Ascending aorta (tissue), 2 donors: ENCODE results near the gene GRK2. TPM values are rescaled to one million over a fixed set of nuclear protein-coding genes. Genes with fewer than 3 reads are reported as not detected.
"Not testable (repeated sequence)": the region's sequence is repeated elsewhere in the genome, so short reads cannot be mapped to it uniquely, and the experiment has no call there.

ENCODE experiments used
- DNase-seq, 2 donors: peaks; one replicate each; pipeline ENCODE4 v3.0.0-alpha.2; 2019; ENCODE audit warnings: low spot score in 2 of 2
- H3K27ac ChIP-seq, 2 donors: fragments of 200-600 bp; sonication (generic); one replicate each; pipeline ENCODE4 v1.5.1; 2016 to 2017; ENCODE audit warnings: mild to moderate bottlenecking in 1 of 2
- H3K27me3 ChIP-seq: fragments of 200-600 bp; sonication (generic); one replicate; pipeline ENCODE4 v1.5.1; 2017
- H3K36me3 ChIP-seq, 2 donors: fragments of 200-600 bp; sonication (generic); one replicate each; pipeline ENCODE4 v1.5.1; 2016
- H3K4me1 ChIP-seq, 2 donors: fragments of 200-600 bp; sonication (generic); one replicate each; pipeline ENCODE4 v1.5.1; 2016 to 2017; ENCODE audit warnings: mild to moderate bottlenecking in 1 of 2
- H3K4me3 ChIP-seq, 2 donors: fragments of 200-600 bp; sonication (generic); one replicate each; pipeline ENCODE4 v1.5.1; 2016 to 2017; ENCODE audit warnings: mild to moderate bottlenecking in 1 of 2
- H3K9me3 ChIP-seq, 2 donors: fragments of 200-600 bp; sonication (generic); one replicate each; pipeline ENCODE4 v1.5.1; 2016
- CTCF ChIP-seq, 3 experiments: fragments of 200-600 bp in 2 of 3; fragments of 450-650 bp in 1 of 3; sonication (generic) in 2 of 3; IDR thresholded peaks; one replicate each; pipeline ENCODE4 v1.5.1; 2016 to 2019; ENCODE audit warnings: antibody characterized with exemption in 3 of 3, mild to moderate bottlenecking in 1 of 3, moderate library complexity in 1 of 3
- intact Hi-C: fragments of 100-400 bp; cut with DNase I; formaldehyde crosslinking; loops from one replicate; pipeline ENCODE4 v1.15.1; 2023
- total RNA-seq: library from RNA; depleted of rRNA; stranded (reverse); fragments of >200 nt; gene quantifications from one replicate; pipeline ENCODE4 v1.1.0, GENCODE V29; 2016

The GRK2 gene
- total RNA-seq, 1 donor from 2014 or later: 65.3 TPM

GRCh38 chr11:67314218-67314617, 47.9 kb downstream of the GRK2 start:
- Histone ChIP-seq H3K4me1 (peaks cover 0 to 12% of the 10 kb centered on the region in 2 donors), H3K27me3 (no peaks in the 10 kb centered on the region), H3K36me3 (peaks cover 12 to 25% of the 10 kb centered on the region in 2 donors), H3K27ac (no peak overlapping the region), H3K9me3 (no peaks in the 10 kb centered on the region), H3K4me3 (no peak overlapping the region)
- intact Hi-C loops: no loop called here
- peak in 1 of 2 donors; percentile 46 for DNase-seq
- no peak for TF ChIP-seq CTCF (IDR thresholded peaks at IDR 0.05)

- intact Hi-C loops: no loop called here
- no peak overlapping the region for H3K4me3 ChIP-seq
- H3K4me1 ChIP-seq: peaks cover 0 to 12% of the 10 kb centered on the region in 2 donors
- TF ChIP-seq CTCF (IDR thresholded peaks at IDR 0.05): no peak
- peaks cover 0 to 15% of the 10 kb centered on the region in 2 donors for H3K36me3 ChIP-seq
- H3K27ac ChIP-seq: no peak overlapping the region
- H3K9me3 ChIP-seq: no peaks in the 10 kb centered on the region
- peak in 1 of 2 donors; percentile 25 for DNase-seq
- H3K27me3 ChIP-seq: no peaks in the 10 kb centered on the region
These were observed 49.1 kb downstream of the GRK2 start for GRCh38 chr11:67315325-67315909.

GRCh38 chr11:67316882-67317204, 50.6 kb downstream of the GRK2 start:
- H3K36me3 ChIP-seq: peaks cover 0 to under 1% of the 10 kb centered on the region in 2 donors
- peak overlapping the region; percentile 66 to 83 for H3K4me3 ChIP-seq
- intact Hi-C loops: loop anchor here (1.0 kb wide), 4 partner anchors 28 to 234 kb away; partner anchors contain the start of genes ANKRD13D and GRK2
- H3K27ac ChIP-seq: peak overlapping the region; percentile 80 to 86
- DNase-seq: no peak
- no peaks in the 10 kb centered on the region for H3K27me3 ChIP-seq
- no peaks in the 10 kb centered on the region for H3K9me3 ChIP-seq
- peaks cover 0 to 12% of the 10 kb centered on the region in 2 donors for H3K4me1 ChIP-seq
- TF ChIP-seq CTCF (IDR thresholded peaks at IDR 0.05): no peak

GRCh38 chr11:67317205-67317887, 51.1 kb downstream of the GRK2 start:
- Histone ChIP-seq H3K36me3 (no peaks in the 10 kb centered on the region), H3K4me3 (peak overlapping the region; percentile 66 to 83), H3K27ac (peak overlapping the region; percentile 80 to 86), H3K27me3 (no peaks in the 10 kb centered on the region), H3K9me3 (no peaks in the 10 kb centered on the region), H3K4me1 (peaks cover 0 to 12% of the 10 kb centered on the region in 2 donors)
- peak; percentile 83 to 98 for DNase-seq
- peak; percentile 94 to 100 (median 97) for TF ChIP-seq CTCF (IDR thresholded peaks at IDR 0.05)
- intact Hi-C loops: loop anchor here (1.0 kb wide), 4 partner anchors 28 to 234 kb away; partner anchors contain the start of genes ANKRD13D and GRK2

- peak overlapping the region in 1 of 2 donors; percentile 80 for H3K27ac ChIP-seq
- no peaks in the 10 kb centered on the region for H3K36me3 ChIP-seq
- peak overlapping the region; percentile 66 to 83 for H3K4me3 ChIP-seq
- TF ChIP-seq CTCF (IDR thresholded peaks at IDR 0.05): no peak
- intact Hi-C loops: loop anchor here (1.0 kb wide), 4 partner anchors 29 to 235 kb away; partner anchors contain the start of genes ANKRD13D and GRK2
- no peak for DNase-seq
- H3K9me3 ChIP-seq: no peaks in the 10 kb centered on the region
- peaks cover 0 to 12% of the 10 kb centered on the region in 2 donors for H3K4me1 ChIP-seq
- H3K27me3 ChIP-seq: no peaks in the 10 kb centered on the region
These were observed 51.7 kb downstream of the GRK2 start for GRCh38 chr11:67317888-67318555.

GRCh38 chr11:67318876-67319275, 52.6 kb downstream of the GRK2 start:
- H3K9me3 ChIP-seq, H3K36me3 ChIP-seq, H3K27me3 ChIP-seq, intact Hi-C loops, H3K27ac ChIP-seq: not testable (repeated sequence)
- DNase-seq: peak in 1 of 2 donors; percentile 53
- Histone ChIP-seq H3K4me3 (peak overlapping the region in 1 of 2 donors; percentile 83), H3K4me1 (peaks cover 0 to 12% of the 10 kb centered on the region in 2 donors)
